ENCODE data around the gene SOBP.
"Not testable (repeated sequence)": the region's sequence is repeated elsewhere in the genome, so short reads cannot be mapped to it uniquely, and the experiment has no call there.

Gene SOBP

DNA sequence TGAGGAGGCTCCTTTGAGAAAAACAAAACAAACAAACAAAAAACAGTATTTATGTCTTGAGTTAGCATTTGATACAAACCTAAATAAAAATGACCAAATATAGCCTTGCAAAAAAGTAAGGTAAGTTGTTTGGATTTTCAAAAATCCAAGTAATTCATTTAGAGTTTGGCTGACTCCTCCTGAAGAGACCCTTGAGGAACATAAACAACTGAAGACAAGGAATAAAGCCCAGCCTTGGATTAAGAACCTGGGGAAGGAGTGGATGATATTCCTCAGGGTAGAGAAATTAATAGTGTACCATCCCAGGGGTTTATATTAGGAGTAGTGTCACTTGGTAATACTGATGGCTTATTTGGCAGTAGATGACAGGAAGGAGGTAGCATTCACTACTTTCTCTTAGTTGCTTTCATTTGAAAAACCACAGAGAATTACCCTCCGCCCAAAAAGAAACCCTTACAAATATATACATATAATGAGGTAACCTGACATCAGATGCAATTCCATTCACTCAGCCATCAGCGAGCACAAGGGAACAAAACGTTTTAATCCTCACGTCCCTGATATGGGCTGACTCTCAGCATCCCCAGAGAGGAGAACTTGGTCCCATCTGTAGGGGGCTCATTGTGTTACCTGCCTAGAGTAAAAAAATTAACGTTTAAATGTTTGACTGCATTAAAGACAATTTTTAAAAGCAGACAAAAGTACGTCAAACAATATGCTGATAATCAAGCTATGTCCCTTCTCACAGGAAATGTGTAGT lies 57.0 kb downstream of the SOBP start:
- TF ChIP-seq, protein P1, sequence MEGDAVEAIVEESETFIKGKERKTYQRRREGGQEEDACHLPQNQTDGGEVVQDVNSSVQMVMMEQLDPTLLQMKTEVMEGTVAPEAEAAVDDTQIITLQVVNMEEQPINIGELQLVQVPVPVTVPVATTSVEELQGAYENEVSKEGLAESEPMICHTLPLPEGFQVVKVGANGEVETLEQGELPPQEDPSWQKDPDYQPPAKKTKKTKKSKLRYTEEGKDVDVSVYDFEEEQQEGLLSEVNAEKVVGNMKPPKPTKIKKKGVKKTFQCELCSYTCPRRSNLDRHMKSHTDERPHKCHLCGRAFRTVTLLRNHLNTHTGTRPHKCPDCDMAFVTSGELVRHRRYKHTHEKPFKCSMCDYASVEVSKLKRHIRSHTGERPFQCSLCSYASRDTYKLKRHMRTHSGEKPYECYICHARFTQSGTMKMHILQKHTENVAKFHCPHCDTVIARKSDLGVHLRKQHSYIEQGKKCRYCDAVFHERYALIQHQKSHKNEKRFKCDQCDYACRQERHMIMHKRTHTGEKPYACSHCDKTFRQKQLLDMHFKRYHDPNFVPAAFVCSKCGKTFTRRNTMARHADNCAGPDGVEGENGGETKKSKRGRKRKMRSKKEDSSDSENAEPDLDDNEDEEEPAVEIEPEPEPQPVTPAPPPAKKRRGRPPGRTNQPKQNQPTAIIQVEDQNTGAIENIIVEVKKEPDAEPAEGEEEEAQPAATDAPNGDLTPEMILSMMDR (conservative IDR thresholded peaks at IDR 0.05; ENCODE audit: low read depth): no peak
- ChIA-PET CTCF (no interaction called here), POLR2A (ENCODE audit: low non-redundant PET) (no interaction called here)
- H3K27ac ChIP-seq: no peak overlapping the region
- DNase-seq (ENCODE audit: low spot score): no peak

DNA sequence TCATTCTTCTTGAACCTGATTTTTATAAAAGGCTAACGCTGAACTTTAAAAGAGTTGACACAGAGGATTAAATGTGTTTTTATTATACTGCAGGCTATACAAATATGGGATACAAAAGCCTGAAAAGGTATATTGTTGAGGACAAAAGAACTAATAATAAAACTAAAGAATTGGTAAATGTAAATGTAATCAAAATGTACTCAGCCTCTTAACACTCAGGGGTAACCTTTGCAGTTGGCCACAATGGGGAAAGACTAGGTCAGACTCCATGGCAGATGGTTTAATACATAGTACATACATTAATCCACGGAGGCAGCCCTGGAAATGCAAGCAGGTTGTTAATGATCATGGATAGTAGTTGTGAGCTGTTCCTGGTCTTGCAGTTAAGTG lies 57.5 kb downstream of the SOBP start:
- no peak overlapping the region for H3K27ac ChIP-seq
- no peak for DNase-seq (ENCODE audit: low spot score)
- ChIA-PET CTCF (no interaction called here), POLR2A (ENCODE audit: low non-redundant PET) (no interaction called here)
- TF ChIP-seq, protein P1 (conservative IDR thresholded peaks at IDR 0.05; ENCODE audit: low read depth): no peak

DNA sequence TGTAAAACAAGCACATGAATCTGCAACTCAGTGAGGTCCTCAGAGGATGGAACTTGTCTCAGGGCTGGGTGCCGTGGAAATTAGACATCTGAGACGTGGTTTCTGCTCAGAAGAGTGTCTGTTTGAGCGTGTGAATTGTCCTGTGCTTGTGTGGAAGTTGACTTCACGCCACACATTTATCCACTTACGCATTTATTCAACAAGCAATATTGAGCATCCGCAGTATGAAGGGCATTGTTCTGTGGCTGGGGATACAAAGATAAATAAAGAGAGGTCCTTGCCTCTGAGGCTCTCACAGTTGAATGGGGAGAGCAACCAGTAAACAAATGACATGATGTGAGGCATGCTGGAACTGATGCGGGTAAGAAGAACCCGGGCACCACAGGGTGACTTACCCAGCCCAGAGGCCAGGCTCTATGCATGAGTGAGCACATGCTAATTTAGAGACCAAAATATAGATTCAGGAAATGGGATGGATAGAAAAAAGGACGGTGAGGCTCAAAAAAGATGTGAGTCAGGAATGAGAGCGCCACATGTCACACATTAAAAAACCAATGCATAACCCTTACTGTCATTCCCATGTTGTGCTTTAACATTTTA lies 60.4 kb downstream of the SOBP start:
- no peak for DNase-seq (ENCODE audit: low spot score)
- TF ChIP-seq, protein P1 (conservative IDR thresholded peaks at IDR 0.05; ENCODE audit: low read depth): no peak
- POLR2A ChIA-PET (ENCODE audit: low non-redundant PET): no interaction called here
- H3K27ac ChIP-seq: no peak overlapping the region
- CTCF ChIA-PET: no interaction called here

DNA sequence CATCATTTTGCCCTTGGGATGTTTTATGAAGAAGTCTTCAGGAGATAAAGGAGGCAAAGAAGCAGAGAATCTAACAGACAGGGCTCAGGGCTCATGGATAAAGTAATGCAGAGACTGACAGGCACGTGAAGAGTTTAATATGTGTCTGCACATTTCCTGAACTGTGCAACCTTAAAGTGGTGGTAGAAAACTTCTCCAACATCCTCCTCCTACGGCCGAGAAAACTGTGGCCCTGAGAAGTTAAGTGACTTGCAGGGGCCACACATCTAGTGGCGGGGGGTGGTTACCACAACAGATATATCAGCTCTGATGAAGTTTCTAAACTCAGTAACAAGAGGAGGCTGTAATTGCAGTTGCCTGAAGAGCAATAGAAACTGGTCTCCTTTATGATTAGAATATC lies 61.0 kb downstream of the SOBP start:
- no peak overlapping the region for H3K27ac ChIP-seq
- CTCF ChIA-PET: no interaction called here
- no peak for DNase-seq (ENCODE audit: low spot score)
- POLR2A ChIA-PET (ENCODE audit: low non-redundant PET): no interaction called here
- TF ChIP-seq, protein P1 (conservative IDR thresholded peaks at IDR 0.05; ENCODE audit: low read depth): no peak

DNA sequence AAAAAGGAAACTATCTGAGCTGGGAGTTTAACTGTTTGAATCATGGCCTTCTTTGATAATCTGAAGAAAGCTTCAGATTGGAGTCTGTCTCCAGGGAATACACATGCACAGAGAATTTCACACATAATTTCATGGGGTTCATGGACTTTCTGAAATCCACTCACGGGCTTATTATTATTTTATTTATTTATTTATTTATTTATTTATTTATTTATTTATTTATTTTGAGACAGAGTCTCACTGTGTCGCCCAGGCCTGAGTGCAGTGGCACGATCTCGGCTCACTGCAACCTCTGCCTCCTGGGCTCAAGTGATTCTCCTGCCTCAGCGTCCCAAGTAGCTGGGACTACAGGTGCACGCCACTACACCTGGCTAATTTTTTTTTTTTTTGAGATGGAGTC lies 63.2 kb downstream of the SOBP start:
- POLR2A ChIA-PET (ENCODE audit: low non-redundant PET); DNase-seq (ENCODE audit: low spot score); H3K27ac ChIP-seq: not testable (repeated sequence)
- CTCF ChIA-PET: interaction anchor here (0.5 to 0.7 kb wide), 2 partner anchors 128 to 140 kb away, joined by 3 to 4 read pairs; no protein-coding TSS in a partner anchor

DNA sequence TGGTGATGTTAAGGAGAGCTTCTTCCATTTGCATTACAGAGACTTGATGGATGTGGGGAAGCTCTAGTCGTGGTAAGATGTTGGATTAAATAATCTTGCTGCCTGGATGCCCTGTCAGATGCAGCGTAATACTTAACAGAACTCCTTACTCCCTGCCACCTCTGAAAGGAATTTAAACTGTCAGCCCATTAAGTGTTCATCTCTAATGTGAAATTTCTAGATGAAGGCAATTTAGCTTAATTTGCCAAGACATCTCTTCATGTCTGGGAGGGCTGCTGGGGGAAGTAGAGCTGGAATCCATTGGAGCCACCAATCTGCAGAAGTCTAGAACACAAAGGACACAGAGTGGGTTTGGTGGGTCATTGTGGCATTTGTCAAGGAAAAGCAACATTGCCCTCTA lies 64.4 kb downstream of the SOBP start:
- H3K27ac ChIP-seq: no peak overlapping the region
- no peak for DNase-seq (ENCODE audit: low spot score)
- TF ChIP-seq, protein P1 (conservative IDR thresholded peaks at IDR 0.05; ENCODE audit: low read depth): no peak
- CTCF ChIA-PET: no interaction called here
- POLR2A ChIA-PET (ENCODE audit: low non-redundant PET): no interaction called here

DNA sequence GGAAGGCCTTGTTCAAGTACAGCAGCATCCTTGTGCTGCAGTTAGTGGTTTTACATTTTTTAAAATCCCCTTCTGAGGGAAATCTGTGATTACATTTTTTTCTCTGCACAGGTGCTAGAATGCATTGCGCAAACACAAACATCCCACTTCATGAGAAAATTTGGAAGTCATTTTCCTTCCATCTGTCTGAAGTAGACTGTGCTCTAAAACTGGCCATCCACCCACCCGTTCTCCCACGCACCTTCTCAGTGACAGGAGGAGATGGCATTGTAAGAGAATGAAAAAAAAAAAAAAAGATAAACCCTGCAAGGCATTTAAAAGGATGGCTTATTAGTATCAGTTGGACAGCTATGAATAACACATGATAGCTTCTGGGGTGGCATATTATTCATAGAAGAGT lies 65.0 kb downstream of the SOBP start:
- no peak overlapping the region for H3K27ac ChIP-seq
- no peak for DNase-seq (ENCODE audit: low spot score)
- TF ChIP-seq, protein P1 (conservative IDR thresholded peaks at IDR 0.05; ENCODE audit: low read depth): no peak
- ChIA-PET POLR2A (ENCODE audit: low non-redundant PET) (no interaction called here), CTCF (no interaction called here)
